Naive thymus-derived CD8-positive, alpha-beta T cell (primary cell): Measurements from ENCODE around the gene CHST12. TPM values are rescaled to one million over a fixed set of nuclear protein-coding genes. Genes with fewer than 3 reads are reported as not detected.
"Not testable (repeated sequence)": the region's sequence is repeated elsewhere in the genome, so short reads cannot be mapped to it uniquely, and the experiment has no call there.

Source experiments
- ATAC-seq, 2 donors: fragments of 150-1000 bp; cut with Tn5 transposase in 1 of 2; sonication (Bioruptor Pico), chemical (Tn5 transposase) in 1 of 2; 1 replicate in 1 of 2; 2 replicates in 1 of 2; pipeline ENCODE4 v1.10.0; 2021; ENCODE audit warnings: mild to moderate bottlenecking in 2 of 2, moderate library complexity in 2 of 2
- POLR2A ChIA-PET: fragments of 350-600 bp; sonication (Branson Sonifier 250); formaldehyde crosslinking; loops from one replicate; lab custom pipeline; 2021; ENCODE audit warnings: antibody characterized with exemption; lab: Charles Lee
- DNase-seq, 10 donors: peaks; one replicate each; pipeline versions ENCODE4 v3.0.0 to v3.0.0-alpha.2; 2020 to 2022
- H3K27ac Mint-ChIP-seq, 10 donors: one replicate each; pipeline ENCODE4 v1.8.0; 2020 to 2022; ENCODE audit warnings: mild to moderate bottlenecking in 10 of 10, mixed read lengths in 10 of 10, moderate library complexity in 4 of 10, inconsistent platforms in 1 of 10
- H3K27me3 Mint-ChIP-seq, 5 donors: one replicate each; pipeline ENCODE4 v1.8.0; 2021 to 2022; ENCODE audit warnings: mixed read lengths in 5 of 5
- H3K36me3 Mint-ChIP-seq, 3 donors: one replicate each; pipeline ENCODE4 v1.8.0; 2020 to 2022; ENCODE audit warnings: mixed read lengths in 3 of 3, mild to moderate bottlenecking in 2 of 3, inconsistent platforms in 1 of 3
- H3K4me1 Mint-ChIP-seq, 4 donors: one replicate each; pipeline ENCODE4 v1.8.0; 2021 to 2022; ENCODE audit warnings: mixed read lengths in 4 of 4
- H3K4me3 Mint-ChIP-seq, 10 donors: one replicate each; pipeline ENCODE4 v1.8.0; 2020 to 2022; ENCODE audit warnings: mild to moderate bottlenecking in 10 of 10, mixed read lengths in 10 of 10, moderate library complexity in 6 of 10, inconsistent platforms in 1 of 10
- H3K9me3 Mint-ChIP-seq, 9 donors: one replicate each; pipeline ENCODE4 v1.8.0; 2020 to 2022; ENCODE audit warnings: mixed read lengths in 9 of 9, mild to moderate bottlenecking in 3 of 9, inconsistent platforms in 1 of 9, moderate library complexity in 1 of 9
- polyA plus RNA-seq, 3 donors: library from polyadenylated mRNA; unstranded; fragments of 300-500 nt; fragmentation: Illumina TruSeq; gene quantifications; one replicate each; pipeline ENCODE4 v1.2.3, GENCODE V29; 2021
- total RNA-seq, 8 experiments: library from RNA in 2 of 8; stranded (reverse) in 2 of 8; gene quantifications; one replicate each; pipeline ENCODE4 v1.2.3 and lab custom pipeline; 2021 to 2026

The CHST12 gene
- total and polyA plus RNA-seq, 5 experiments from 2014 or later: 8.9 to 21.7 (median 19.2) TPM

GRCh38 chr7:2379821-2380450 lies 23.5 kb upstream of the CHST12 start:
- Mint-ChIP-seq H3K27ac (peak overlapping the region in 2 of 10 donors; percentile 27 to 73), H3K4me3 (no peak overlapping the region), H3K9me3 (no peaks in the 10 kb centered on the region), H3K27me3 (no peaks in the 10 kb centered on the region), H3K4me1 (peaks cover 0 to 17% (median 6%) of the 10 kb centered on the region in 4 donors), H3K36me3 (peaks cover 0 to 73% (median 28%) of the 10 kb centered on the region in 3 donors)
- POLR2A ChIA-PET: no interaction called here
- ATAC-seq: no peak
- DNase-seq: no peak

GRCh38 chr7:2380461-2380860 lies 22.9 kb upstream of the CHST12 start:
- ATAC-seq: no peak
- POLR2A ChIA-PET: no interaction called here
- Mint-ChIP-seq H3K27me3 (no peaks in the 10 kb centered on the region), H3K27ac (peak overlapping the region in 1 of 10 donors; percentile 71), H3K4me3 (no peak overlapping the region), H3K9me3 (no peaks in the 10 kb centered on the region), H3K36me3 (peaks cover 0 to 68% (median 26%) of the 10 kb centered on the region in 3 donors), H3K4me1 (peaks cover 0 to 14% (median 6%) of the 10 kb centered on the region in 4 donors)
- no peak for DNase-seq

- no peak overlapping the region for H3K27ac Mint-ChIP-seq
- no peaks in the 10 kb centered on the region for H3K9me3 Mint-ChIP-seq
- peaks cover 0 to 12% (median 6%) of the 10 kb centered on the region in 4 donors for H3K4me1 Mint-ChIP-seq
- POLR2A ChIA-PET: no interaction called here
- ATAC-seq (no peak), DNase-seq (no peak)
- peaks cover 0 to 60% (median 22%) of the 10 kb centered on the region in 3 donors for H3K36me3 Mint-ChIP-seq
- H3K4me3 Mint-ChIP-seq: no peak overlapping the region
- no peaks in the 10 kb centered on the region for H3K27me3 Mint-ChIP-seq
Observed at GRCh38 chr7:2381227-2381626, 22.2 kb upstream of the CHST12 start.

- peaks cover 0 to 53% (median 20%) of the 10 kb centered on the region in 3 donors for H3K36me3 Mint-ChIP-seq
- peak overlapping the region in 1 of 10 donors; percentile 56 for H3K27ac Mint-ChIP-seq
- H3K27me3 Mint-ChIP-seq: no peaks in the 10 kb centered on the region
- ATAC-seq (no peak), DNase-seq (peak in 1 of 10 donors; percentile 44)
- POLR2A ChIA-PET: no interaction called here
- no peak overlapping the region for H3K4me3 Mint-ChIP-seq
- H3K9me3 Mint-ChIP-seq: no peaks in the 10 kb centered on the region
- H3K4me1 Mint-ChIP-seq: peaks cover 0 to 11% (median 5%) of the 10 kb centered on the region in 4 donors
Observed at GRCh38 chr7:2381881-2382509, 21.4 kb upstream of the CHST12 start.

GRCh38 chr7:2383543-2384274 lies 19.7 kb upstream of the CHST12 start:
- DNase-seq (peak in 1 of 10 donors; percentile 30), ATAC-seq (no peak)
- Mint-ChIP-seq H3K27ac (no peak overlapping the region), H3K4me1 (peaks cover 0 to 5% (median 0%) of the 10 kb centered on the region in 4 donors), H3K9me3 (no peaks in the 10 kb centered on the region), H3K27me3 (no peaks in the 10 kb centered on the region), H3K36me3 (peaks cover 0 to 38% (median 12%) of the 10 kb centered on the region in 3 donors), H3K4me3 (no peak overlapping the region)
- POLR2A ChIA-PET: no interaction called here

GRCh38 chr7:2384354-2385243 lies 18.8 kb upstream of the CHST12 start:
- Mint-ChIP-seq H3K4me1 (peaks cover 0 to 2% (median 0%) of the 10 kb centered on the region in 4 donors), H3K27ac (peak overlapping the region in 1 of 10 donors; percentile 31)
- POLR2A ChIA-PET: interaction anchor here (0.5 kb wide), 1 partner anchor 65 kb away, joined by 3 read pairs; no protein-coding TSS in a partner anchor

GRCh38 chr7:2386122-2386521 lies 17.3 kb upstream of the CHST12 start:
- POLR2A ChIA-PET, ATAC-seq: not testable (repeated sequence)

More at GRCh38 chr7:2384354-2385243, 18.8 kb upstream of the CHST12 start:
- DNase-seq: peak in 1 of 10 donors; percentile 50
- no peak for ATAC-seq
- Mint-ChIP-seq H3K9me3 (no peaks in the 10 kb centered on the region), H3K4me3 (no peak overlapping the region), H3K27me3 (no peaks in the 10 kb centered on the region), H3K36me3 (peaks cover 0 to 29% (median 12%) of the 10 kb centered on the region in 3 donors)

GRCh38 chr7:2386964-2387669 lies 16.3 kb upstream of the CHST12 start:
- peak in 1 of 10 donors; percentile 19 for DNase-seq
- no peaks in the 10 kb centered on the region for H3K4me1 Mint-ChIP-seq
- POLR2A ChIA-PET: no interaction called here
- H3K27ac Mint-ChIP-seq: peak overlapping the region in 1 of 10 donors; percentile 46
- H3K36me3 Mint-ChIP-seq: peaks cover 0 to 8% (median 0%) of the 10 kb centered on the region in 3 donors
- no peaks in the 10 kb centered on the region for H3K27me3 Mint-ChIP-seq
- no peak overlapping the region for H3K4me3 Mint-ChIP-seq
- no peaks in the 10 kb centered on the region for H3K9me3 Mint-ChIP-seq
- no peak for ATAC-seq

More at GRCh38 chr7:2386122-2386521, 17.3 kb upstream of the CHST12 start:
- H3K9me3 Mint-ChIP-seq, DNase-seq, H3K27me3 Mint-ChIP-seq, H3K4me1 Mint-ChIP-seq, H3K4me3 Mint-ChIP-seq: not testable (repeated sequence)
- H3K36me3 Mint-ChIP-seq: peaks cover 0 to 16% (median 2%) of the 10 kb centered on the region in 3 donors
- H3K27ac Mint-ChIP-seq: peak overlapping the region in 2 of 10 donors; percentile 56 to 57

GRCh38 chr7:2387897-2388636 lies 15.3 kb upstream of the CHST12 start:
- peaks cover 0 to 3% (median 0%) of the 10 kb centered on the region in 3 donors for H3K36me3 Mint-ChIP-seq
- no peak overlapping the region for H3K27ac Mint-ChIP-seq
- H3K9me3 Mint-ChIP-seq: no peaks in the 10 kb centered on the region
- no peak overlapping the region for H3K4me3 Mint-ChIP-seq
- H3K27me3 Mint-ChIP-seq: no peaks in the 10 kb centered on the region
- DNase-seq: peak in 1 of 10 donors; percentile 50
- H3K4me1 Mint-ChIP-seq: peaks cover 0 to under 1% (median 0%) of the 10 kb centered on the region in 4 donors
- POLR2A ChIA-PET: interaction anchor here (0.6 kb wide), 1 partner anchor 9 kb away, joined by 4 read pairs; no protein-coding TSS in a partner anchor
- no peak for ATAC-seq

GRCh38 chr7:2388637-2388954 lies 14.8 kb upstream of the CHST12 start:
- Mint-ChIP-seq H3K4me1 (peaks cover 0 to 4% (median 1%) of the 10 kb centered on the region in 4 donors), H3K4me3 (no peak overlapping the region), H3K27ac (no peak overlapping the region), H3K9me3 (no peaks in the 10 kb centered on the region), H3K36me3 (peaks cover 0 to 3% (median 0%) of the 10 kb centered on the region in 3 donors), H3K27me3 (no peaks in the 10 kb centered on the region)
- POLR2A ChIA-PET: interaction anchor here (0.6 kb wide), 1 partner anchor 8 kb away, joined by 4 read pairs; no protein-coding TSS in a partner anchor
- ATAC-seq (no peak), DNase-seq (no peak)
